MM.1S (cell line): ENCODE results near the gene FCHO1.

Experiments used
- EZH2 ChIP-seq: fragments of 300-600 bp; sonication (generic); optimal IDR thresholded peaks from 2 replicates; pipeline ENCODE3; 2017; ENCODE audit warnings: low read depth, mild to moderate bottlenecking, antibody characterized with exemption, low read length, mixed read lengths
- TF ChIP-seq, protein P1 (sequence below): fragments of 300-600 bp; sonication (generic); IDR thresholded peaks from 2 replicates; pipeline ENCODE4 v1.5.1; 2016; ENCODE audit warnings: antibody characterized with exemption, low read length, mixed read lengths

DNA sequence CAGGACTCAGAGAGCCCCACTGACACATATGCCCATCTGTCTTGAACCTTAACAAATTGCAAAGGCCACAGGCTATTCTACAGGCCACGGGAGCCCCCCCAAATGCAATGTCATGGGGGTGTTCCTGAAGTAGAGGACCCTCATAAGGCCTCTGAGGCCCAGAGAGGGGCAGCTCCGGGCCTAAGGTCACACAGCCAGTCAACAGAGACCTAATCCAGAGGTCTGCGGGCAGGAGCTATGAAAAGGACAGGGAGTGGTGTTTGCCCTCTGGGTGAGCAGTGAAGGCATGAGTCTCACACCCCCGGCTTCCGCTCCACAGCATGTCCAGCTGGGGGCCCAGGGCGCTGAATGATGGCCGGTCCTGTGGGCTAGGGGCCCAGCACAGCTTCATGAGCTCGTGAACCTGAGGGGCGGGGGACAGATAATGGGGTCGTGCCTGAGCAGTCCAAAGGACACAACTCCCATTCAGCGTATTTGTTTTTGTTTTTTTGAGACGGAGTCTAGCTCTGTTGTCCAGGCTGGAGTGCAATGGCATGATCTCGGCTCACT is 75.3 kb downstream of the FCHO1 start:
- TF ChIP-seq, protein P1, sequence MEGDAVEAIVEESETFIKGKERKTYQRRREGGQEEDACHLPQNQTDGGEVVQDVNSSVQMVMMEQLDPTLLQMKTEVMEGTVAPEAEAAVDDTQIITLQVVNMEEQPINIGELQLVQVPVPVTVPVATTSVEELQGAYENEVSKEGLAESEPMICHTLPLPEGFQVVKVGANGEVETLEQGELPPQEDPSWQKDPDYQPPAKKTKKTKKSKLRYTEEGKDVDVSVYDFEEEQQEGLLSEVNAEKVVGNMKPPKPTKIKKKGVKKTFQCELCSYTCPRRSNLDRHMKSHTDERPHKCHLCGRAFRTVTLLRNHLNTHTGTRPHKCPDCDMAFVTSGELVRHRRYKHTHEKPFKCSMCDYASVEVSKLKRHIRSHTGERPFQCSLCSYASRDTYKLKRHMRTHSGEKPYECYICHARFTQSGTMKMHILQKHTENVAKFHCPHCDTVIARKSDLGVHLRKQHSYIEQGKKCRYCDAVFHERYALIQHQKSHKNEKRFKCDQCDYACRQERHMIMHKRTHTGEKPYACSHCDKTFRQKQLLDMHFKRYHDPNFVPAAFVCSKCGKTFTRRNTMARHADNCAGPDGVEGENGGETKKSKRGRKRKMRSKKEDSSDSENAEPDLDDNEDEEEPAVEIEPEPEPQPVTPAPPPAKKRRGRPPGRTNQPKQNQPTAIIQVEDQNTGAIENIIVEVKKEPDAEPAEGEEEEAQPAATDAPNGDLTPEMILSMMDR, result no peak
- no peak for TF ChIP-seq EZH2
